HepG2 (cell line): Measurements from ENCODE around the gene MVP. TPM values are rescaled to one million over a fixed set of nuclear protein-coding genes. Genes with fewer than 3 reads are reported as not detected.
A peak's percentile ranks its signal among the peaks of the same experiment; 100 is the strongest.

Experiments
- ARID2 ChIP-seq: sonication (generic); formaldehyde crosslinking; IDR thresholded peaks from 2 replicates; pipeline ENCODE4 v1.8.1; 2022; ENCODE audit warnings: mild to moderate bottlenecking, missing genetic modification reagents, borderline replicate concordance
- ELF3 ChIP-seq: IDR thresholded peaks from 2 replicates; pipeline ENCODE4 v1.6.1; 2016; ENCODE audit warnings: missing genetic modification reagents, missing compliant biosample characterization
- ELF4 ChIP-seq: sonication (generic); formaldehyde crosslinking; IDR thresholded peaks from 2 replicates; pipeline ENCODE4 v1.5.0; 2020; ENCODE audit warnings: missing genetic modification reagents, mild to moderate bottlenecking, moderate library complexity, borderline replicate concordance
- HNRNPK ChIP-seq: fragments of 200-400 bp; formaldehyde crosslinking; IDR thresholded peaks from 2 replicates; pipeline ENCODE4 v1.6.1; 2018; ENCODE audit warnings: low read length, low read depth, moderate library complexity, mild to moderate bottlenecking; ENCODE audit not compliant: poor library complexity, severe bottlenecking
- MYNN ChIP-seq: sonication (generic); formaldehyde crosslinking; IDR thresholded peaks from 2 replicates; pipeline ENCODE4 v1.4.0; 2020; ENCODE audit warnings: mild to moderate bottlenecking, low read depth, missing genetic modification reagents
- POLR2AphosphoS5 ChIP-seq: IDR thresholded peaks from 2 replicates; pipeline ENCODE4 v1.6.1; 2012; ENCODE audit warnings: low read depth, low read length
- PTBP1 ChIP-seq: fragments of 200-400 bp; formaldehyde crosslinking; IDR thresholded peaks from 2 replicates; pipeline ENCODE4 v1.6.1; 2018; ENCODE audit warnings: low read length, low read depth; ENCODE audit not compliant: poor library complexity, severe bottlenecking
- SKI ChIP-seq: fragments of 450-650 bp; IDR thresholded peaks from one replicate; pipeline ENCODE4 v1.6.1; 2018; ENCODE audit warnings: mild to moderate bottlenecking; ENCODE audit not compliant: partially characterized antibody
- SPEN ChIP-seq: sonication (generic); formaldehyde crosslinking; IDR thresholded peaks from 2 replicates; pipeline ENCODE4 v1.5.1; 2020; ENCODE audit warnings: low read depth, mild to moderate bottlenecking, missing genetic modification reagents
- STAG1 ChIP-seq: sonication (generic); formaldehyde crosslinking; IDR thresholded peaks from 2 replicates; pipeline ENCODE4 v1.4.0; 2020; ENCODE audit warnings: missing genetic modification reagents
- U2AF1 ChIP-seq: fragments of 200-400 bp; formaldehyde crosslinking; optimal IDR thresholded peaks from 2 replicates; pipeline ENCODE3; 2017; ENCODE audit warnings: mild to moderate bottlenecking, low read depth, low read length
- ZFP37 ChIP-seq: sonication (generic); formaldehyde crosslinking; IDR thresholded peaks from 2 replicates; pipeline ENCODE4 v1.4.0; 2020; ENCODE audit warnings: missing genetic modification reagents, borderline replicate concordance
- ZNF577 ChIP-seq: sonication (generic); formaldehyde crosslinking; IDR thresholded peaks from 2 replicates; pipeline ENCODE4 v1.4.0; 2020; ENCODE audit warnings: mild to moderate bottlenecking, low read depth, missing genetic modification reagents, borderline replicate concordance
- ZNF644 ChIP-seq: IDR thresholded peaks from 2 replicates; pipeline ENCODE4 v1.6.1; 2016; ENCODE audit warnings: low read depth
- ZNF878 ChIP-seq: sonication (generic); formaldehyde crosslinking; IDR thresholded peaks from 2 replicates; pipeline ENCODE4 v1.8.1; 2023; ENCODE audit warnings: mild to moderate bottlenecking, missing genetic modification reagents, moderate library complexity
- ZNF879 ChIP-seq: sonication (generic); formaldehyde crosslinking; IDR thresholded peaks from 2 replicates; pipeline ENCODE4 v1.8.1; 2023; ENCODE audit warnings: missing genetic modification reagents
- ZNF883 ChIP-seq: sonication (generic); formaldehyde crosslinking; IDR thresholded peaks from 2 replicates; pipeline ENCODE4 v1.5.1; 2020; ENCODE audit warnings: mild to moderate bottlenecking, missing genetic modification reagents; ENCODE audit errors: not compliant biosample characterization
- polyA plus RNA-seq, 8 experiments: library from polyadenylated mRNA; depleted of rRNA in 3 of 8; stranded (reverse) in 7 of 8; unstranded in 1 of 8; fragments of >200 nt; fragmentation: Illumina TruSeq in 4 of 8; extraction: Trizol in 4 of 8; gene quantifications; 2 replicates each; pipeline versions ENCODE4 v1.2.1 to v1.2.3, GENCODE V29; 2011 to 2016; ENCODE audit warnings: low read depth in 4 of 8, missing spikeins in 1 of 8, mixed read lengths in 1 of 8; ENCODE audit not compliant: insufficient read depth in 1 of 8
- total RNA-seq, 5 experiments: library from RNA; depleted of rRNA; stranded (reverse); fragments of >200 nt; fragmentation: Illumina TruSeq; extraction: Trizol; gene quantifications; 2 replicates each; pipeline ENCODE4 v1.2.3, GENCODE V29; 2016; ENCODE audit warnings: low read depth in 1 of 5
- TF ChIP-seq, protein P1 (sequence below): sonication (generic); formaldehyde crosslinking; IDR thresholded peaks from 2 replicates; pipeline ENCODE4 v1.5.1; 2020; ENCODE audit warnings: missing genetic modification reagents, mild to moderate bottlenecking, borderline replicate concordance

The MVP gene
- total and polyA plus RNA-seq, 2 of the 13 experiments (the other 11 are each of a cell fraction or from before 2014, with no cell fraction given) = 22.9 to 43.5 TPM

DNA sequence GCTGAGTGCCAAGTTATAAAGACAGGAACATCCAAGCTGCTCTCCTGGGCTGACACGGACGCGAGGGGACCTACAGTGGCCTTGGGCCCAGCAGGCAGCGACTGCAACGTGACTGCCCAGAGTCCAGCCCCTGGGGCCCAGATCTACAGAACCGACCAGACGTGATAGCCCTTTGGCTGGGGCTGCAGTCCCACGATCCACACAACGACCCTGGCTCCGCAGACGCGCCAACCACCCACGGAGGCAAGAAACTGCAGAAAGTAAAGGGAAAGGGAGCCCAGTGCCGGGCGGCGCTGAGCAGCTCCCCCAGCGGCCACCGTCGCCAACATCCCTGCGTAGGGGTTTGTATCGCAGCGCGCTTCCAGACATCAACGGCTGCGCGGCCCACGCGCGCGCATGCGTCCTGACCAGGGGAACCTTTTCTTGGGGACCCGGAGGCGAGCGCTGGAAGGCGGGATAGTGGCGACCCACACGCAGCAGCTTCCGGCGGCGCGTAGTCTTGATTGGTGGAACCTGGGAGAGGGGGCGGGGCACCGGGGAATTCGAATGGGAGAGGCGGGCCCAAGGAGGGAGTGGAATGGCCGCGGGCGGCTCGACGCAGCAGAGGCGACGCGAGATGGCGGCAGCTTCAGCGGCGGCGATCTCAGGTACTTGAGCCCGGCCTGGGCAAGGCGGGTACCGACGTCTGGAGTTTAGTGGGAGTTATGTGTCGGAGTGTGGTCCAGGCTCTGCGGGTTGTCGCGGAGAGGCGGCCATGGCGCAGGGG is 29.9 kb upstream of the MVP start, which contains the start of gene KIF22 (continued):
- TF ChIP-seq HNRNPK = peak; percentile 83
- TF ChIP-seq SKI = peak; percentile 86
- TF ChIP-seq U2AF1 = peak; percentile 50
- peak; percentile 94 for TF ChIP-seq POLR2AphosphoS5
- no peak for TF ChIP-seq ZNF577 (CRISPR knock-in tag)
- no peak for TF ChIP-seq ELF4
- TF ChIP-seq ELF3 (CRISPR knock-in tag) = peak; percentile 70
- TF ChIP-seq, protein P1, sequence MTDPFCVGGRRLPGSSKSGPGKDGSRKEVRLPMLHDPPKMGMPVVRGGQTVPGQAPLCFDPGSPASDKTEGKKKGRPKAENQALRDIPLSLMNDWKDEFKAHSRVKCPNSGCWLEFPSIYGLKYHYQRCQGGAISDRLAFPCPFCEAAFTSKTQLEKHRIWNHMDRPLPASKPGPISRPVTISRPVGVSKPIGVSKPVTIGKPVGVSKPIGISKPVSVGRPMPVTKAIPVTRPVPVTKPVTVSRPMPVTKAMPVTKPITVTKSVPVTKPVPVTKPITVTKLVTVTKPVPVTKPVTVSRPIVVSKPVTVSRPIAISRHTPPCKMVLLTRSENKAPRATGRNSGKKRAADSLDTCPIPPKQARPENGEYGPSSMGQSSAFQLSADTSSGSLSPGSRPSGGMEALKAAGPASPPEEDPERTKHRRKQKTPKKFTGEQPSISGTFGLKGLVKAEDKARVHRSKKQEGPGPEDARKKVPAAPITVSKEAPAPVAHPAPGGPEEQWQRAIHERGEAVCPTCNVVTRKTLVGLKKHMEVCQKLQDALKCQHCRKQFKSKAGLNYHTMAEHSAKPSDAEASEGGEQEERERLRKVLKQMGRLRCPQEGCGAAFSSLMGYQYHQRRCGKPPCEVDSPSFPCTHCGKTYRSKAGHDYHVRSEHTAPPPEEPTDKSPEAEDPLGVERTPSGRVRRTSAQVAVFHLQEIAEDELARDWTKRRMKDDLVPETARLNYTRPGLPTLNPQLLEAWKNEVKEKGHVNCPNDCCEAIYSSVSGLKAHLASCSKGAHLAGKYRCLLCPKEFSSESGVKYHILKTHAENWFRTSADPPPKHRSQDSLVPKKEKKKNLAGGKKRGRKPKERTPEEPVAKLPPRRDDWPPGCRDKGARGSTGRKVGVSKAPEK (CRISPR knock-in tag) = peak; percentile 95; the same call in 1 of the 2 replicates
- peak; percentile 26; the same call in 1 of the 2 replicates for TF ChIP-seq MYNN
- no peak for TF ChIP-seq PTBP1
- peak; percentile 79 for TF ChIP-seq ZNF883 (CRISPR knock-in tag)
- 0 out of 2 replicates have a peak, but pooled peaks have one; percentile 78 for TF ChIP-seq ZNF879
- peak; percentile 82; the same call in 1 of the 2 replicates for TF ChIP-seq ARID2 (CRISPR knock-in tag)
- TF ChIP-seq STAG1 (CRISPR knock-in tag) = peak; percentile 75
- peak; percentile 96 for TF ChIP-seq ZNF878
- peak; percentile 90; the same call in 1 of the 2 replicates for TF ChIP-seq SPEN (CRISPR knock-in tag)
- peak; percentile 85; the same call in 1 of the 2 replicates for TF ChIP-seq ZFP37 (CRISPR knock-in tag)
- no peak for TF ChIP-seq ZNF644 (CRISPR knock-in tag)
